Panc1 (cell line): ENCODE data around the gene HSH2D. TPM values are rescaled to one million over a fixed set of nuclear protein-coding genes. Genes with fewer than 3 reads are reported as not detected.
A peak's percentile ranks its signal among the peaks of the same experiment; 100 is the strongest.

Experiments used
- ATAC-seq: fragments of 200-7000 bp; cut with Tn5 transposase; 2 replicates; pipeline ENCODE4 v1.9.1; 2020; ENCODE audit warnings: mild to moderate bottlenecking, moderate library complexity
- BruUV-seq: library from RNA; stranded (reverse); fragments of 400-500 nt; replicated peaks from 2 replicates; lab custom pipeline; 2021; lab: Mats Ljungman, UMichigan
- CTCF ChIA-PET: fragments of 300-600 bp; sonication (Branson Sonifier 250); formaldehyde crosslinking; loops from one replicate; lab custom pipeline; 2022; ENCODE audit warnings: antibody characterized with exemption; lab: Charles Lee
- POLR2A ChIA-PET: fragments of 300-600 bp; sonication (Branson Sonifier 250); formaldehyde crosslinking; loops from one replicate; lab custom pipeline; 2022; ENCODE audit warnings: antibody characterized with exemption; lab: Charles Lee
- DNase-seq: peaks from one replicate; pipeline ENCODE4 v3.0.0-alpha.2; 2010; ENCODE audit warnings: low read depth, low spot score
- H3K27ac ChIP-seq: 2 replicates; pipeline ENCODE4 v1.5.1; 2011; ENCODE audit warnings: mild to moderate bottlenecking, low read length, inconsistent platforms
- H3K27me3 ChIP-seq: fragments of 200-500 bp; sonication (Bioruptor generic); 2 replicates; pipeline ENCODE4 v1.6.0; 2014; ENCODE audit warnings: low read length, inconsistent platforms; ENCODE audit not compliant: control insufficient read depth, insufficient read depth
- H3K36me3 ChIP-seq: fragments of 200-500 bp; sonication (Bioruptor generic); 2 replicates; pipeline ENCODE4 v1.5.1; 2014; ENCODE audit warnings: inconsistent platforms, mild to moderate bottlenecking, low read length, moderate library complexity; ENCODE audit not compliant: control insufficient read depth, insufficient read depth
- H3K4me1 ChIP-seq: 2 replicates; pipeline ENCODE4 v1.5.1; 2011; ENCODE audit warnings: inconsistent platforms, mild to moderate bottlenecking, low read length, moderate library complexity; ENCODE audit not compliant: control insufficient read depth, insufficient read depth
- H3K4me3 ChIP-seq, 2 experiments: 2 replicates each; pipeline ENCODE4 v1.5.1; 2011 to 2012; ENCODE audit warnings: low read depth in 2 of 2, low read length in 2 of 2, mild to moderate bottlenecking in 2 of 2, inconsistent platforms in 1 of 2, moderate library complexity in 1 of 2
- H3K9me3 ChIP-seq: fragments of 200-500 bp; sonication (Bioruptor generic); 2 replicates; pipeline ENCODE4 v1.5.1; 2014; ENCODE audit warnings: low read depth, mild to moderate bottlenecking, inconsistent platforms, low read length, moderate library complexity; ENCODE audit not compliant: control insufficient read depth, insufficient read depth
- CTCF ChIP-seq: fragments of 450-650 bp; IDR thresholded peaks from 2 replicates; pipeline ENCODE4 v1.5.1; 2017; ENCODE audit warnings: mild to moderate bottlenecking
- POLR2AphosphoS5 ChIP-seq: IDR thresholded peaks from 2 replicates; pipeline ENCODE4 v1.6.1; 2012; ENCODE audit warnings: mild to moderate bottlenecking, low read depth, low read length, moderate library complexity
- REST ChIP-seq, 2 experiments: IDR thresholded peaks; 2 replicates each; pipeline ENCODE4 v1.6.1; 2011 to 2012; ENCODE audit warnings: low read depth in 2 of 2, control low read depth in 1 of 2, low read length in 1 of 2, mild to moderate bottlenecking in 1 of 2, moderate library complexity in 1 of 2; ENCODE audit not compliant: insufficient read depth in 1 of 2
- SIN3A ChIP-seq: IDR thresholded peaks from 2 replicates; pipeline ENCODE4 v1.6.1; 2012; ENCODE audit warnings: low read depth, mild to moderate bottlenecking, low read length, moderate library complexity, borderline replicate concordance; ENCODE audit not compliant: insufficient read depth
- TCF7L2 ChIP-seq: IDR thresholded peaks from 2 replicates; pipeline ENCODE4 v1.6.1; 2011; ENCODE audit warnings: mild to moderate bottlenecking, low read depth, low read length, inconsistent platforms
- in situ Hi-C: cut with HindIII; loops from 2 replicates; pipeline ENCODE4 v1.10.0; 2016; ENCODE audit warnings: low sequenced_read_pairs, low pct_unique_long_range_greater_than_20kb
- intact Hi-C: fragments of 100-400 bp; cut with micrococcal nuclease; formaldehyde crosslinking; loops from one replicate; pipeline ENCODE4 v1.10.0; 2022; ENCODE audit not compliant: unreplicated experiment
- total RNA-seq: library from RNA; stranded (reverse); gene quantifications from one replicate; pipeline ENCODE4 v1.2.1, GENCODE V29; 2021; ENCODE audit not compliant: unreplicated experiment

The HSH2D gene
- total RNA-seq, 1 experiment from 2014 or later = not detected

GRCh38 chr19:16180611-16181010 lies 37.1 kb downstream of the HSH2D start:
- H3K4me1 ChIP-seq = no peaks in the 10 kb centered on the region; the same call in 1 of the 2 replicates
- no peaks in the 10 kb centered on the region for H3K9me3 ChIP-seq
- peaks cover 4% of the 10 kb centered on the region; the same call in 1 of the 2 replicates for H3K36me3 ChIP-seq
- ChIA-PET POLR2A (interaction anchor here (0.6 kb wide), 1 partner anchor 197 kb away, joined by 6 read pairs; no protein-coding TSS in a partner anchor), CTCF (interaction anchor here (0.7 to 0.9 kb wide), 2 partner anchors 139 to 587 kb away, joined by 3 read pairs; no protein-coding TSS in a partner anchor)
- H3K27ac ChIP-seq = no peak overlapping the region
- no peak for TF ChIP-seq TCF7L2
- TF ChIP-seq CTCF = no peak
- no peak for TF ChIP-seq REST (IDR thresholded peaks at IDR 0.05; ENCODE audit: insufficient read depth in 1 of 2, low read depth in 2 of 2, low read length in 1 of 2)
- TF ChIP-seq POLR2AphosphoS5 = no peak
- no peak for TF ChIP-seq SIN3A
- DNase-seq (no peak), ATAC-seq (no peak)
- in situ Hi-C loops (no loop called here), intact Hi-C loops (loop anchor here (5.0 kb wide), 1 partner anchor 138 kb away; no protein-coding TSS in a partner anchor)
- no peak overlapping the region for H3K4me3 ChIP-seq
- no peaks in the 10 kb centered on the region for H3K27me3 ChIP-seq
- no TSS peak for BruUV-seq

DNA sequence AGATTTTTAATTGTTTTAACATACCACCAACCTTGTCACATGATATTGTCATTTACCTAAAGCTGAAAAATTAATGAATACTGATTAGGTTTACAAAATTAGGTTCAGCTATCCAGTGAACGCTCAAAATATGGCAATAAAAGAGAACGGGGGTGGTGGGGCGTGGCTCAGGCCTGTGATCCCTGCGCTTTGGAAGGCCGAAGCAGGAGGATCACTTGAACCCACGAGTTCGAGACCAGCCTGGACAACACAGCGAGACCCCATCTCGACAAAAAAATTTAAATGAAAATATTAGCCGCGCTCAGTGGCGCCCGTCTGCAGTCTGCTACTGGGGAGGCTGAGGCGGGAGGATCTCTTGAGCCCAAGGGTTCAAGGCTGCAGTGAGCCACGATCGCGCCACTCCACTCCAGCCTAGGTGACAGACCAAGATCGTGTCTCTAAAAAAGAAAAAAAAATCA lies 41.2 kb downstream of the HSH2D start:
- TF ChIP-seq SIN3A (no peak), REST (IDR thresholded peaks at IDR 0.05; ENCODE audit: insufficient read depth in 1 of 2, low read depth in 2 of 2, low read length in 1 of 2) (no peak), CTCF (no peak), TCF7L2 (no peak)
- Histone ChIP-seq H3K27me3 (no peaks in the 10 kb centered on the region), H3K27ac (peak overlapping the region; percentile 86), H3K4me3 (peak overlapping the region; percentile 73 to 97), H3K4me1 (no peaks in the 10 kb centered on the region; the same call in 1 of the 2 replicates), H3K36me3 (peaks cover 5% of the 10 kb centered on the region; the same call in 1 of the 2 replicates), H3K9me3 (no peaks in the 10 kb centered on the region)
- ChIA-PET POLR2A (interaction anchor here (0.6 to 1.1 kb wide), 2 partner anchors 108 to 159 kb away, joined by 3 to 5 read pairs; partner anchors contain the start of gene TPM4), CTCF (no interaction called here)
- intact Hi-C loops (loop anchor here (5.0 kb wide), 1 partner anchor 142 kb away; no protein-coding TSS in a partner anchor), in situ Hi-C loops (no loop called here)
- BruUV-seq = no TSS peak
- DNase-seq (no peak), ATAC-seq (no peak)
